ENCODE measurements around the gene SYNJ2BP.
"Not testable (repeated sequence)": the region's sequence is repeated elsewhere in the genome, so short reads cannot be mapped to it uniquely, and the experiment has no call there.

SYNJ2BP gene

GRCh38 chr14:70416725-70417349, at the start of gene SYNJ2BP:
SYNJ2BP (minus strand) TSS chr14:70417090; CDS start chr14:70416963, 127 bp downstream.
- peak; percentile 83 for DNase-seq

GRCh38 chr14:70454731-70455130, 37.8 kb upstream of the SYNJ2BP start:
- DNase-seq, result no peak

GRCh38 chr14:70451874-70452273, 35.0 kb upstream of the SYNJ2BP start, which contains the start of gene ADAM21:
ADAM21 (plus strand) TSS chr14:70452174; CDS start chr14:70457500, 5,326 bp downstream.
- no peak for DNase-seq

GRCh38 chr14:70448633-70449340, 31.9 kb upstream of the SYNJ2BP start:
- peak; percentile 67 for DNase-seq

- no peak for DNase-seq
Observed at GRCh38 chr14:70442750-70443149, 25.9 kb upstream of the SYNJ2BP start.

- DNase-seq, result no peak
Observed at GRCh38 chr14:70441641-70442040, 24.8 kb upstream of the SYNJ2BP start.

- DNase-seq, result no peak
Observed at GRCh38 chr14:70436867-70437266, 20.0 kb upstream of the SYNJ2BP start.

GRCh38 chr14:70426555-70426954, 9.7 kb upstream of the SYNJ2BP start:
- not testable (repeated sequence) for DNase-seq

- DNase-seq, result peak; percentile 8
Observed at GRCh38 chr14:70425354-70425753, 8.5 kb upstream of the SYNJ2BP start.

GRCh38 chr14:70422538-70422937, 5.6 kb upstream of the SYNJ2BP start:
- DNase-seq, result no peak

- not testable (repeated sequence) for DNase-seq
Observed at GRCh38 chr14:70419270-70419931, 2.5 kb upstream of the SYNJ2BP start.

GRCh38 chr14:70416338-70416724, 559 bp downstream of the SYNJ2BP start:
- DNase-seq, result peak; percentile 70

GRCh38 chr14:70415788-70416187, 1.1 kb downstream of the SYNJ2BP start:
- no peak for DNase-seq

GRCh38 chr14:70407621-70408020, 9.3 kb downstream of the SYNJ2BP start:
- no peak for DNase-seq

- DNase-seq, result not testable (repeated sequence)
Observed at GRCh38 chr14:70406216-70406615, 10.7 kb downstream of the SYNJ2BP start.

- DNase-seq, result not testable (repeated sequence)
Observed at GRCh38 chr14:70403335-70403734, 13.6 kb downstream of the SYNJ2BP start.

GRCh38 chr14:70401643-70402042, 15.2 kb downstream of the SYNJ2BP start:
- no peak for DNase-seq

- DNase-seq, result no peak
Observed at GRCh38 chr14:70398706-70399431, 18.0 kb downstream of the SYNJ2BP start.

- DNase-seq, result no peak
Observed at GRCh38 chr14:70398280-70398679, 18.6 kb downstream of the SYNJ2BP start.

GRCh38 chr14:70397746-70398145, 19.1 kb downstream of the SYNJ2BP start:
- DNase-seq, result no peak

- DNase-seq, result no peak
Observed at GRCh38 chr14:70394674-70395306, 22.1 kb downstream of the SYNJ2BP start.

- DNase-seq, result no peak
Observed at GRCh38 chr14:70392676-70393075, 24.2 kb downstream of the SYNJ2BP start.
